CD1c-positive myeloid dendritic cell (primary cell): ENCODE measurements around the gene MCCC1.
"Not testable (repeated sequence)": the region's sequence is repeated elsewhere in the genome, so short reads cannot be mapped to it uniquely, and the experiment has no call there.

Source experiments
- DNase-seq: peaks from one replicate; pipeline ENCODE4 v3.0.0-alpha.2; 2016; ENCODE audit errors: extremely low spot score

The MCCC1 gene

DNA sequence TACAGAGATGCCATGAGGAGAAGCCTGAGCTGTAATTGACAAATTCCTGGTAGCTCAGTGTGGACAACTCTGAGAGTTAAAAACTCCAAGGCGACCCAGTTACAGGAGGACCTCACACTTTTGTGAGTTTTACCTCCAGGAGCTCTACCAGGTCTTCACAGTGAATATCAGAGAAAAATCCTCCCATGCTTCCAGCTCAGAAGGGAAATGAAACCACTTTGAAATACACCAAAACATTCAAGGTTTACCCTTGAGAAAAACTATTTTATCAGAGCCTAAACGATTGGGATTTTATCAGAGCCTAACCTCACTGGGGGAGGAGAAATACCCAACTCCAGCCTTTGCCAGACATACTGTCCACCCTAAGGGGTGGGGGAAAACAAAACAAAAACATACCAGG is 52.4 kb downstream of the MCCC1 start:
- DNase-seq = no peak

DNA sequence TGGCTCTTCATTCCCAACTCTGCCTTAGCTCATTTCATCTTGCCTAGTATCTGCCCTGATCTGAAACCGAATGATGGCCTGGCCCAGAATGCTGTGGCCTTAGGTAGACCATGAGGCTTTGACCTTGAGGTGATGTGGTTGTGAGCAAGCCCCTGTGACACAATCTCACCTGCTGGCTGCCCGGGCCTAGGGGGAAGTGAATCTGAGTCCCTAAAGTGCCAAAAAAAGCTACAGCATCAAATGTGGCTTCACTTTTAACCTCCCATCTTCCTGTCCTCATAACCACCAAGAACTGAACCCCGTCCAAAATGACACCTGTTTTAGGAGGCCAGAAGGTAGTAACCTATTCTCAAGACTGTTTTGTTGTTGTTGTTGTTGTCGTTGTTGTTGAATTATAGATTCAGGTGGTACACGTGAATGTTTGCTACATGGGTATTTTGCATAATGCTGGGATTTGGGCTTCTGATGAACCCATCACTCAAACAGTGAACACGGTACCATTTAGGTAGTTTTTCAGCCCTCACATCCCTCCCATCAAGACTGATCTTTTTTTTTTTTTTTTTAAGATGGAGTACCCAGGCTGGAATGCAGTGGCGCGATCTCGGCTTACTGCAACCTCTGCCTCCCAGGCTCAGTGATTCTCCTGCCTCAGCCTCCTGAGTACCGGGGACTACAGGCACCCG is 54.6 kb downstream of the MCCC1 start:
- no peak for DNase-seq

DNA sequence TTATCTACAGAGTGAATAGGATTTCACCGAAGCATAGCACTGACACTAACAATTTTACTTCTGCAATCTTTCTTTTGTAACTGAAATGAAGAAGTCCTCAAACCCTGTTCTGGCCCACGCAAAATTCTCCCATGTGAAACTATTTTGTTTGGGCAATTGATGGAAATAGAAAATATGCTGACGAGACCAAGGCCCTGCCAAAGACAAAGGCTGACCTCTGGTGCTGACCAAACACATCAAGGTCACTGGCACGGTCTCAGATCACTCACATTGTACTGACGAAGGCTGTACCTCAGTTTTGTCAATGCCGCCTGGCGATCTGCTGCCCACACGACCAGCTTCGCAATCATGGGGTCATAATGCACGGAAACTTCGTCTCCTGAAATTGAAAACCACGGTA is 60.5 kb downstream of the MCCC1 start:
- DNase-seq = peak; percentile 3

DNA sequence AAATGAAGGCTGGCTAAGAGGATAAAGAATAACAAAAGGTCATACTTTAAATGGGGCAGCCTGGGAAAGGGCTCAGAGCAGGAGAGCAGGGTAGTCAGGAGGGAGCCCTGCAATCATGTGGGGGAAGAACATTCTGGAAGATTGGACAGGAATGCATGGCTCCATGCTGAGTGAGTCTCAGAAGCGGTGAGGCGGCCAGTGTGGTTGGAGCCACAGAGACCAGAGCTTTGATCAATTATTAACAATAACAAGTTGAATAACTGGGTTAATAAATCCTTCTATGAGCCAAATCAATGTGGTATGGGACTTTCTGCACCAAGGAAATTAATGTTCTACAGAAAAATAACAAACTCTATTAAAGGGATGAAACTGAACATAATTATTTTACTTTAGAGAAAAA is 61.1 kb downstream of the MCCC1 start:
- DNase-seq = no peak

DNA sequence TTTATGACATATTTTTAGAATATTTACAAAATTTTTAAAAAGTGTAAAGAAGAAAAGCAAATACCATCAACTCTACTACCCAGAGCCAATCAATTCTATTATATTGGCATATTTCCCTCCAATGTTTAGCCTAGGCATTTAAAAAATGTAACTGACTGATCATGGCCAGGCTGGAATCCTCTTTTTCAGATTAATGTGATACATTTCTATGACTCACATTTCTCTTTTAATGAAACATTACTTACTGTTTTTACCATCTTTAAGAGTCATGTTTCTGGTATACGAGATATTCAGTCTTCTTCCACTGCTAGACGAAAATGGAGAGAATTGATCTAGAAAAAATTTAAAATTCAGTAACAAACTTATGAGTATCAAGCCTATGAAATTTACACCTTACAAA is 65.5 kb downstream of the MCCC1 start:
- no peak for DNase-seq

DNA sequence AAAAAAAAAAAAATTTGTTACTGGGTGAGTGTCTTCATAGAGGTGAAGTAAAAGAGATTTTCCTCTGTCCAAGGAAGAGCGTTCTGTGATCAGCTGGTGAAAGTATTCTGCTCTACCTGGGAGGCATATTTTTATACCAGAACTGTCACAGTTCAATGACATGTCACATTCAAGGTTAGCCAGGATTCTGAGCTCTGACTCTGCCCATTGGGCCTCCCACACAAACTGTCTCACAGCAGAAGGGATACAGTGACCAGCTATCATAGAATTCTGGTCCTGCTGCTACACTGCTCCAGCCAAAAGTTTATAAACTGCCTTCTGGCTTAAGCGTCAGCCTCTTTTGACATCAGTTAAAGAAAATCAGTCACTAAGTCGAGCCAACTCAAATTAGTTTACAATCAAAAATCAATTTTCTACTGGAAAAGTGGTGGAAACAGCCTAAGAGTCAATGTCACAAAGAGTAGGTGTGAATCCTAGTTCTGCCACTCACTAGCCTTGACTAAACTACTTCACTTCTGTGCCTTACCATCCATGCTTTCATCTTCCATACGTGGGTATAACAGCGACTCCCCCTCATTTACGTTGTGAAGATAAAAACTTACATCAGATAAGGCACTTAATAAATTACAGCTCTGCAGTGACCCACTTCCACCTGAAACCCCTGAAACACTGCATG is 66.3 kb downstream of the MCCC1 start:
- DNase-seq = no peak

DNA sequence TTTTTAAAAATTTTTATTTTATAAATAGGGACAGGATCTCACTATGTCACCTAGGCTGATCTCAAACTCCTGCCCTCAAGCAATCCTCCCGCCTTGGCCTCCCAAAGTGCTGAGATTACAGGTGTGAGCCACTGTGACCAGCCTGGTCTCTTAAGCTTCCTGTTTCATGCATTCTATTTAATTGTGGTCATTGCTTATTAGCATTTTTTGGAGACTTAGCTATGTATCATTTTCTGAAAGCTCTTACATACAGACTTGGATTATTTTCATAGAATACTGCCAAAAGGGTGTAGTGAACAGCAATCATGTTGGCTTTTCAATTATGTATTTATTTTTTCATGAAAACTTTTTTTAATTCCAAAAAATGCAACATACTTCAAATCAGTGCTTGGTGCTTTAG is 67.5 kb downstream of the MCCC1 start:
- no peak for DNase-seq

DNA sequence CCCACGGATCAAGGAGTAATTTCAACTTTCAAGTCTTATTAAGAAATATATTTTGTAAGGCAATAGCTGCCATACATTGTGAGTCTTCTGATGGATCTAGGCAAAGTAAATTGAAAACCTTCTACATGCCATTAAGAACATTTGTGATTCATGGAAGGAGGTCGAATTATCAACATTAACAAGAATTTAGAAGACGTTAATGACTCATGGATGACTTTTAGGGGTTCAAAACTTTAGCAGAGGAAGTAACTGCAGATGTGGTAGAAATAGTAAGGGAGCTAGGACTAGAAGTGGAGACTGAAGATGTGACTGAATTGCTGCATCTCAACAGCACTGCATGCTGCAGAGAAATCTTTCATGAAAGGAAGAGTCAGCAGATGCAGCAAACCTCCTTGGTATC is 70.9 kb downstream of the MCCC1 start:
- DNase-seq = no peak

DNA sequence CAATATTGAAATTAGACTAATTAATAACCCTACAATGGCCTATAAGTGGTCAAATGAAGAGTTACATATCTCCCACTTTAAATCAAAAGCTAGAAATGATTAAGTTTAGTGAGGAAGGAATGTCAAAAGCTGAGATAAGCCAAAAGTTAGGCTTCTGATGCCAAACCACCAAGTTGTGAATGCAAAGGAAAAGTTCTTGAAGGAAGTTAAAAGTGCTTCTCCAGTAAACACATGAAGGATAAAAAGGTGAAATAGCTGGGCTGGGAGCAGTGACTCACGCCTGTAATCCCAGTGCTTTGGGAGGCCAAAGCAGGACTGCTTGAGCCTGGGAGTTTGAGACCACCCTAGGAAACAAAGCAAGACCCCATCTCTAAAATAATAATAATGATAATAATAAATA is 72.0 kb downstream of the MCCC1 start:
- no peak for DNase-seq

DNA sequence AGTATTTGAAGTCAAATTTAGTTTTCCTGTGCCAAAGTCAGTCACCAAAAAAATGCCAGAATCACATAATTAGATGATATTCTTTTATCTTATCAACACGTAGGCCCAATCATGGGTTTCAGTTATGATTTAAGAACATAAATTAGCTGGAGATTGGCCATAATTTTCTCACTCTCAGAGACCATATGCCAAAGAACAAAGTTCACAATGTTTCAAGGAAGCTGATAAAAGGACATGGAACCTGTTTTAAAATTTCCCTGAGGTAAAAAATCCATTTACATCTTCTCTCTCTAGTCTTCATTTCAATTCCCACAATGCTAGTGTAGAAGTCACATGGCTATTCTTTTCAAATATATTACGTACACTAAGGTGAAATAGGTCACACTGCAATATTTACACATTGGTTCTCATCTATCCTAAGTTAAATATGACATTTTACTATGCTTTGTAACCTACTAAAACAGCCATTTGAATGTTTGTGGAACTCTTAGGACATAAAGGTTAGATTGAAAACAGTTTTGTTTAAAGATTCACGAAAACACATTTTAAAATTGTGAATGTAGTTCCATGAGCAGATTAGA is 76.3 kb downstream of the MCCC1 start:
- DNase-seq = no peak

DNA sequence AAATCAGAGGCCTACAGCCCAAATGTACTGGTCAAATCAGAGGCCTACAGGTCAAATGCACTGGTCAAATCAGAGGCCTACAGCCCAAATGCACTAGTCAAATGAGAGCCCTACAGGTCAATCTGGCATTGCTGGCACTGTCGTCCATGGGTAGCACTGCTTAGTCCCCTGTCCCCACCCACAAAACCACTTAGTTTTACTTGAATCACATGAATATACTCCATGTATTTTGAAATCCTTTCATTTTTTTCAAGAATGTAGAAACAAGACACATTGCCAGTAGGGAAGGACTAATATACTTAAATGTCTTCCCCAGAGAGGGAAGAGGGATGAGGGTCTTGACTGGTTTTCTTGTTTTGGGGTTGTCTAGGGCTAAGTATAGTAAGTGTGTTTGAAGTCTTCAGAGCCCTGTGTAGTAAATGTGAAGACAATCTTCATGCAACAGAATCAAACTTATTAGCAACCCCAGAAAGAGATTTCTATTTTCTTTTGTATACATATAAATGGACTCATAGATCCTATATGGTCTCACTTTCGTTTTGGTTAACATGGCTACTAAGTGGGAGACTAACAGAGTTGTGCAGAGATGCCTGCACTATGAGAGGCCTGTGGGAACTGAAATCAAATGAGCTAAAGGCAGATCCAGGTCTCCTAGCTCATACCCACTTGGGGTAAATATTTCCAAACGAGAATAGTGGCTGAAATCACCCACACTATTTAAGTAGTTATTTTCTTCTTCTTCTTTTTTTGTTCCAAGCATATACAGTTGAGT is 80.7 kb downstream of the MCCC1 start:
- no peak for DNase-seq

DNA sequence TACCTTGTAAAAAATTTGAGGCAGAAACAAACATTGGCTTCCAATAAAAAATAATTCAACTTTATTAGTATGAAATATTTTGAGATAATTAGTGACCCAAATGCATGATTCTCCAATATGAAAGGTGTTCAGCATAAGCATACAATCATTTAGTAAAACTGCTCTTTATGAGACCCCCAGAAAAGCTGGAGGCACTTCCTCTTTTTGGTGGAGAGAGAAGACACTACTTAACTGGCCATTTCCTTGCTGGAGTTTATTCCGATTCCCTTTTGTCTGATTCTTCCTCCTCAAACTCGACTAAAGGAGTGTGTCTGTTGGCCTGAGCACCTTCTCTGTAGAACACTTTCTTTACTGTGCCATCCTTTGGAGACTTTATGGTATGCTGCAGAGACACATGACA is 84.1 kb downstream of the MCCC1 start:
- DNase-seq = no peak

DNA sequence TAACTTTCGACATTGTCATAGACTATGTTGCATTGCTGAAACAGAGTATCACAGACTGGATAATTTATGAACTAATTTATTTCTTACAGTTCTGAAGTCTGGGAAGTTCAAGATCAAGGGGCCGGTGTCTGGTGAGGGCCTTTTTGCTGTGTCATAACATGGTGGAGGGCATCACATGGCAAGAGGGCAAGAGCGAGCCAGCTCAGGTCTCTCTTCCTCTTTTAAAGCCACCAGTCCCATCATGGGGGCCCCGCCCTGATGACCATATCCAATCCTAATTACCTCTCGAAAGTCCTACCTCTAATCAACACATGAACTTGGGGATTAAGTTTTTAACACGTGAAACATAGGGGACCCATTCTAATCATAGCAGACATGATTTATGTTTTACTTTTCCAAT is 85.4 kb downstream of the MCCC1 start:
- DNase-seq = peak; percentile 13

DNA sequence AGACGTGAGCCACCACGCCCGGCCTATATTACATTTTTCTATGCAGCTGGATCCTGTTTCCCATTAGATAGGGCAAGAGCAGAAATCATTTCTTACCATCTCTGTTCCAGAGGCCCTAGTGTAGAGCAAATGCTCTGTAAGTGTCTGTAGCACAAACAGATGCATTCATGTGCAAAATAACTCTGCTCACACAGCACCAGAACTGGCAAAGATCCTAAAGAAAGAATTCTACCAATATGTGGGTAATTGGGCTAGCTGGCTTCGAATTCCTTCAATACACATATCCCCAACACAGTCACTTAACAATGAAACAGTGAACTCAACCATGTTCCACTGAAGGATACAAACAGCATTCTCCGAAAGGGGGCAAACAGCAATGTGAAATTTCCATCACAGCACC is 86.2 kb downstream of the MCCC1 start:
- no peak for DNase-seq

DNA sequence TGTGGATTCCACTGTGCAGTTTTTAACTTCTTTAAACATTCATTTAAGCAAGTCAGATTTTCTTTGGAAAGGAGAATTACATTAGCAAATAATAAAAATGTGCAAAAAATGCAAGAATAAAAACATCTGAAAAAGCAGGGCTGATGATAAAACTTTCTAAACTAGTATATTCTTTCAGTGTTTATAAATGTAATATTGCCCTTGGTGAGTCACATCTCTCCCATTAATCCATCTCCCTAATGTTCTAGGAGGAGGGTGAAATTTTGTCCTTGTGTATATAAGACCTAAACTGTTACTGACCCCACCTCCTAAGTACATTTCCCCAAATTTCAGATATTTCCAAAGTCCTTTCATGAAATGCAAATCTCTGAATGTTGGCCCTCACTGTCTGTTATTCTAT is 90.5 kb downstream of the MCCC1 start:
- DNase-seq = no peak

DNA sequence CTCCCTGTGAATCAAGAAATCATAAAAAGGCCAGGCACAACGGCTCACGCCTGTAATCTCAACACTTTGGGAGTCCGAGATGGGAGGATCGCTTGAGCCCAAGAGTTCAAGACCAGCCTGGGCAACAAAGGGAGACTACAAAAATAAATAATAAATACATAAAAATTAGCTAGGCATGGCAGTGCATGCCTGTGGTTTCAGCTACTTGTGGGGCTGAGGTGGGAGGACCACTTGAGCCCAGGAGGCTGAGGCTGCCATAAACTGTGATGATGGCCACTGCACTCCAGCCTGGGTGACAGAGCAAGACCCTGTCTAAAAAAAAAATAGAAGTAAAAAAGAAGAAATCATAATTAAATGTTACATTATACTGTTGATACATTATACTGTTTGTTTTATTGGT is 91.0 kb downstream of the MCCC1 start:
- DNase-seq = no peak

DNA sequence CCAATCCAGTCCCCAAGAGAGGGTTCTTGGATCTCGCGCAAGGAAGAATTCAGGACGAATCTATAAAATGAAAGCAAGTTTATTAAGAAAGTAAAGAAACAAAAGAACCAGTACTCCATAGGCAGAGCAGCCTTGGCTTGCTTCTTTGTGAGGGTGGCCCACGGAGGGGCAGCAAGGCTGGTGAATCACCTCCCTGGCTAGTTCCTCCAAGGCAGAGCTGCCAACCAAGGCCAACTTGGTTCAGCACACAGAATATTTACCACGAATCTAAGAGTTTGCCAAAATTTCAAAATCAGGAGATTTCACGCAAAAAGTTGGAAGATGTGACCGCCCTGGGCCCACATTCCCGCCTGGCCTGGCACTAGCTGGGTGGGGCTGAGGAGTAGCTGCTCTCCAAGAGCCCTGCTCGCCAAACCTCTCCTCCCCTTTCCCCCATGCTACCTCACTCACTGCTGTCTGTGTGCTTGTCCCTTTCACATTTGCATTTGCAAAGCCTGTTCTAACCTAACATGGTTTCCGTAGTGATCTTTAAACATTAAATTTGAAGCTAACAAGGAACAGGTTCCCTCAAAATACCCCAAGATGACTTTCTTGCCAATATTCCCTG is 92.8 kb downstream of the MCCC1 start:
- DNase-seq = no peak

DNA sequence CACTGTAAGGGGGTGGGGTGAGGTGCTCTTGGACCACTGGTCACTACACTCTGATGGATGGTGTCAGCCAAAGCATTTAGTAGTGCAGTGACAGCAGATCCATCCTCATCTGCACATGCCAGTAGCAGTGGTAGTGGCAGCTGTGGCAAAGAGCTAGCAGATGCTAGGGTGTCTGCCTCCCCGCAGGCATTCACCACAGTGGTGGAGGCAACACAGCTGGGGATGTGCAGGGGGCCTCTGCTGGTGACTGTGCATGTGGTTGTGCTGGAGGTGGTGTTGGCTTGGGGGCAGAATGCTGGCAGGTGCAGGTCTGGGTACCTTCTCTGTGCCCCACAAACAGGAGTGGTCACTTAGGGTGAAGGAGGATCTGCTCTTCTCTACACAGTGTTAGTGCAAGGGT is 99.5 kb downstream of the MCCC1 start:
- no peak for DNase-seq

DNA sequence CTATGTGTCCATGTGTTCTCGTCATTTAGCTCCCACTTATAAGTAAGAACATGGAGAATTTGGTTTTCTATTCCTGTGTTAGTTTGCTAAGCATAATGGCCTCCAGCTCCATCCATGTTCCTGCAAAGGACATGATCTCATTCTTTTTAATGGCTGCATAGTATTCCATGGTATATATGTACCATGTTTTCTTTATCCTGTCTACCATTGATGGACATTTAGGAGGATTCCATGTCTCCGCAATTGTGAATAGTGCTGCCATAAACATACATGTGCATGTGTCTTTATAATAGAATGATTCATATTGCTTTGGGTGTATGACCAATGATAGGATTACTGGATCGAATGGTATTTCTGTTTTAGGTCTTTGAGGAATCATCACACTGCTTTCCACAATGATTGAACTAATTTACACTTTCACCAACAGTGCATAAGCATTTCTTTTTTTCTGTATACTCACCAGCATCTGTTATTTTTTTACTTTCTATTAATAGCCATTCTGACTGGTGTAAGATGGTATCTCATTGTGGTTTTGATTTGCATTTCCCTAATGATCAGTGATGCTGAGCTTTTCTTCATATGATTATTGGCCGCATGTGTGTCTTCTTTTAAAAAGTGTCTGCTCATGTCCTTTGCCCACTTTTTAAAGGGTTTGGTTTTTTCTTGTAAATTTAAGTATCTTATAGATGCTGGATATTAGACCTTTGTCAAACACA is 105.7 kb downstream of the MCCC1 start:
- DNase-seq = not testable (repeated sequence)

DNA sequence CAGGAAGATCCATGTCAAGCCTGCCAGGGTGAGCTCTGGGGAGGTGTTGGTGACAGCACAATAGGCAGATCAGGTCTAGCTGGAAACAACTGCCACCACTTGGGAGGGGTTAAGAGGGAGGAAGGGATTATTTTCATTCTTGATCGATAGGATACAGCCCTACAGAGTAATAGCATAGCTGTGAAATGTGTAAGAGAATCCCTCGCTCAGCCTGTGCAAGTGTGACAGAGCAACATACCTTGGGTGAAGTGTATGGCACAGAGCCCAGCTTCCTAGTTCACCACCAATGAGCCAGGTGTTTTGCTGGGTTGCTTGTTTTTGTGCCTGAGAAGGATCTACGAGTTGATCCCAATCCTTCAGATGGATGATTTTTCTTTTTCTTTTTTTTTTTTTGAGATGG is 109.7 kb downstream of the MCCC1 start:
- no peak for DNase-seq

DNA sequence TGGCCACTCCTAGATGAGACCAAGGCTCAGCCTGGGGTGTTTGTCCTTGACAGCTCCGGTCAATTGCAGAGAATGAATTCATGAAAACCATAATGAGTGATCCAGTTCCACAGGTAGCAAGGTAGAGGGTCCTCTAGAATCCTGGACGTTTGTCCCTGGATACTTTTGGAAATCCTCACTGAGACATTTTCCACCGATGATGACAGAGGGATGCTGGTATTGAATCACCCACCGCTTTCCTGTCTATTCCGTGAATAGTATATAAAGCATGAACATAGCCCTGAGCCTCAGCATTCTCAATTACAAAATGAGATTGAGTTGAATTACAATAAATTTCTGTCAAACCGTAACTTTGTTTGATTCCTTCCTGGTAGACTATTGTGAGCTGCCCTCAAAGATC is 113.3 kb downstream of the MCCC1 start:
- no peak for DNase-seq

DNA sequence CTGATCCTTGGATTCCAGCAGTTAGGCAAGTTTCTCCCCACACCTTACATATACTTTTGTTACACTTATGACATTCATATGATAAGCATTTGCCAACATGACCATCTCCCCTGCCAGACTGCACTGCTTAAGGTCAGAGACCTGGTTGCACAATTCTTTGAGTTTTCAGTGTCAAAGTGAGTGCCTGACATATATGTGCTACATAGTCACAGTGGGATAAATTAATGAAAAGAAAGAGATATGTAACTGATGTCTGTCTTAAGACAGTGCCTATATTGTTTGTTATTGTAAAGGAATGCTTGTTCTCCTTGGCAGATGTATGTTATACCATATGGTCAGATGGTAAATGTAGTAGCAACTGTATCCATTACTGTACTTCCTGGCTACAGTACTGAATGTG is 115.4 kb downstream of the MCCC1 start:
- DNase-seq = no peak
